NCI-H187 (cell line): Measurements from ENCODE around the gene NOXRED1.

Source experiments
- DNase-seq, 2 experiments: peaks; one replicate each; lab custom pipeline; 2025; lab: John Stamatoyannopoulos, UW

Gene NOXRED1

DNA sequence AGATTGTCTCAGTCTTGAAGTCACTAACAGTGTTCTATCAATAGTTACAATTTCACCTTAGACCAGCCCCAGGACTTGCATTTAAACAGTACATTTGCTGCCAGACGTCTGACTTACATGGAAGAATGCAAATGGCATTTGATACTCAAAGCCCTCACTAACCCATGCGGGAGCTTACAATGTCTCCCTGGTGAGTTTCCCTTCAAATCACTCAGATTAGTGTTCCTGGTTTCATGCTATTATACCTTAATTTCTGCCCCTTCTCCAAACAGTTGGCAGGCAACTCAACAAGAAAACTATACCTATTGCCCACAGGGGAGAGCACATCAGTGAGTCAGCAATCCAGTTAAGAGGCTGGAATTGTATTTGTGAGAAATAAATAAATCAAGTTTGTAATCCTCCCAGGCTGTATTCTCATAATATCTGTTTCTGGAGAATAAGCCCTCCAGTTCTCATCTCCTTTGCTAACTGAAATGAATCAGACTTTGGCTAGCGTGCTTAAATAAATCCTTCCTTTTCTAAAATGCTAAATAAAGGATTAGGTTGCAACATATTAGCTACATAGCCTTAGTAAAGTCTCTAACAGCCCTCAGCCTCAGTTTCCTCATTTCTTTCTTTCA, 78.8 kb downstream of the NOXRED1 start:
- DNase-seq: no peak
